ENCODE results near the gene EYA2.

DNA sequence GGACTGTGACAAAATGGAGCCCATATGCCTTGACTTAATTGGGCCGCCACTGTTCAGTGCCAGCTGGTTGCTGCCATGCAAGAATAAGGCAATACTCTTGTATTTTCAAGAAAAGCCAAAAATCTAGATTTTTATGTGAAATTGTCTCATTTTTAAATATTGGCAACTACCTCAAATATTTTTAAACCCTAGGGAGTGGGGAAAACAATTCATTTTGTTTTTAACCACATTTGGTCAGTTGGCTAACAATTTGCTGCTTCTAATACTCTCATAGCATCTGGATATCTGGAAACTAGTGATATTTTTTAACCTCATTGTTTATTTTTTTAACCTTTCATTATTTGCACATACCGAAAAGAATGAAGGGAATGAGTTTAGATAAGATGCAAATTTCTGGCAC is 91.0 kb downstream of the EYA2 start:
- TF ChIP-seq FOXK2 (IDR thresholded peaks at IDR 0.05) (no peak), PKNOX1 (IDR thresholded peaks at IDR 0.05) (no peak), FOXM1 (IDR thresholded peaks at IDR 0.05; ENCODE audit: borderline replicate concordance) (no peak), ELF4 (IDR thresholded peaks at IDR 0.05) (no peak), L3MBTL2 (conservative IDR thresholded peaks at IDR 0.05) (no peak), BHLHE40 (IDR thresholded peaks at IDR 0.05; ENCODE audit: borderline replicate concordance) (no peak), SUZ12 (IDR thresholded peaks at IDR 0.05) (no peak), NFRKB (IDR thresholded peaks at IDR 0.05) (no peak)

Measured in HEK293T (cell line).